Liver (tissue), 9 donors: Measurements from ENCODE around the gene SORCS2. TPM values are rescaled to one million over a fixed set of nuclear protein-coding genes. Genes with fewer than 3 reads are reported as not detected.

Experiments
- DNase-seq: peaks from one replicate; pipeline ENCODE4 v3.0.0-alpha.2; 2017; ENCODE audit warnings: low spot score
- H3K27ac ChIP-seq, 2 donors: one replicate each; pipeline ENCODE4 v1.7.0; 2013; ENCODE audit warnings: inconsistent platforms in 2 of 2, low read length in 2 of 2, control low read depth in 1 of 2, low read depth in 1 of 2, mild to moderate bottlenecking in 1 of 2
- H3K27me3 ChIP-seq, 4 donors: one replicate each; pipeline versions ENCODE4 v1.6.1 to v1.7.0; 2013; ENCODE audit warnings: low read length in 3 of 4, inconsistent platforms in 1 of 4, mild to moderate bottlenecking in 1 of 4, moderate library complexity in 1 of 4; ENCODE audit not compliant: control insufficient read depth in 4 of 4, insufficient read depth in 4 of 4
- H3K36me3 ChIP-seq, 4 donors: one replicate each; pipeline versions ENCODE4 v1.6.1 to v1.7.0; 2013; ENCODE audit warnings: low read length in 3 of 4, mild to moderate bottlenecking in 3 of 4, low read depth in 1 of 4, moderate library complexity in 1 of 4; ENCODE audit not compliant: control insufficient read depth in 4 of 4, insufficient read depth in 3 of 4
- H3K4me1 ChIP-seq, 4 donors: one replicate each; pipeline versions ENCODE4 v1.6.1 to v1.7.0; 2013; ENCODE audit warnings: low read length in 3 of 4, mild to moderate bottlenecking in 3 of 4, moderate library complexity in 1 of 4; ENCODE audit not compliant: control insufficient read depth in 4 of 4, insufficient read depth in 4 of 4
- H3K4me3 ChIP-seq, 3 donors: one replicate each; pipeline versions ENCODE4 v1.6.1 to v1.7.0; 2013; ENCODE audit warnings: low read length in 3 of 3, control low read depth in 1 of 3, low read depth in 1 of 3, mild to moderate bottlenecking in 1 of 3
- H3K9ac ChIP-seq, 2 donors: one replicate each; pipeline ENCODE4 v1.7.0; 2013; ENCODE audit warnings: low read length in 2 of 2, mild to moderate bottlenecking in 2 of 2, moderate library complexity in 2 of 2, control low read depth in 1 of 2, low read depth in 1 of 2
- H3K9me3 ChIP-seq, 4 donors: one replicate each; pipeline versions ENCODE4 v1.6.1 to v1.7.0; 2013; ENCODE audit warnings: low read length in 3 of 4; ENCODE audit not compliant: control insufficient read depth in 4 of 4
- EGR1 ChIP-seq, 2 donors: IDR thresholded peaks; 2 replicates each; pipeline ENCODE4 v1.6.1; 2016 to 2018; ENCODE audit warnings: antibody characterized with exemption in 2 of 2, low read depth in 2 of 2
- FOXA2 ChIP-seq: IDR thresholded peaks from 2 replicates; pipeline ENCODE4 v1.6.1; 2016; ENCODE audit warnings: antibody characterized with exemption
- GABPA ChIP-seq, 2 donors: IDR thresholded peaks in 1 of 2; conservative IDR thresholded peaks in 1 of 2; 2 replicates each; pipeline ENCODE4 v1.6.1; 2016; ENCODE audit warnings: antibody characterized with exemption in 2 of 2, mild to moderate bottlenecking in 1 of 2, moderate library complexity in 1 of 2
- HNF4A ChIP-seq, 2 donors: conservative IDR thresholded peaks; 2 replicates each; pipeline ENCODE4 v1.6.1; 2016; ENCODE audit warnings: antibody characterized with exemption in 2 of 2, mild to moderate bottlenecking in 2 of 2
- HNF4G ChIP-seq: IDR thresholded peaks from 2 replicates; pipeline ENCODE4 v1.6.1; 2016; ENCODE audit warnings: antibody characterized with exemption
- RAD21 ChIP-seq, 2 donors: IDR thresholded peaks; 2 replicates each; pipeline ENCODE4 v1.6.1; 2016; ENCODE audit warnings: antibody characterized with exemption in 2 of 2, mild to moderate bottlenecking in 2 of 2
- RXRA ChIP-seq, 2 donors: IDR thresholded peaks; 2 replicates each; pipeline ENCODE4 v1.6.1; 2017 to 2018; ENCODE audit warnings: antibody characterized with exemption in 2 of 2, mild to moderate bottlenecking in 1 of 2
- SP1 ChIP-seq: IDR thresholded peaks from 2 replicates; pipeline ENCODE4 v1.6.1; 2018; ENCODE audit warnings: antibody characterized with exemption, mild to moderate bottlenecking
- WGBS: extraction: QIAGEN DNeasy Blood & Tissue Kit; methylation state at CpG from one replicate; pipeline ENCODE4 v1.1.7; 2013; 5-methylcytosine and 5-hydroxymethylcytosine counted together
- polyA plus RNA-seq, 2 donors: library from polyadenylated mRNA; stranded (reverse) in 1 of 2; unstranded in 1 of 2; fragments of 200-250 nt in 1 of 2; fragments of >200 nt in 1 of 2; fragmentation: Nextera tagmentation in 1 of 2; extraction: Ambion mirVana in 1 of 2; gene quantifications; one replicate each; pipeline versions ENCODE4 v1.2.1 to v1.2.3, GENCODE V29; 2013 to 2015
- total RNA-seq, 2 donors: library from RNA; depleted of rRNA; stranded (reverse); fragments of >200 nt; gene quantifications; one replicate each; pipeline ENCODE4 v1.2.3, GENCODE V29; 2014
- TF ChIP-seq, protein P1 (sequence below): fragments of 150-350 bp; IDR thresholded peaks from 2 replicates; pipeline ENCODE4 v1.5.1; 2017; ENCODE audit warnings: improper control_type of control experiment, low read depth, low read length; ENCODE audit not compliant: missing input control
- TF ChIP-seq, protein P2 (sequence below): IDR thresholded peaks from 2 replicates; pipeline ENCODE4 v1.6.1; 2016; ENCODE audit warnings: antibody characterized with exemption
- TF ChIP-seq, protein P3 (sequence below): IDR thresholded peaks from 2 replicates; pipeline ENCODE4 v1.6.1; 2016; ENCODE audit warnings: antibody characterized with exemption, mild to moderate bottlenecking
- donor health status: healthy.
- donor health status: healthy.
- donor health status: healthy.
- donor health status: healthy.
- donor health status: healthy.

Gene SORCS2
- total and polyA plus RNA-seq, 4 donors, result 0.10 to 1.4 (median 0.92) TPM

DNA sequence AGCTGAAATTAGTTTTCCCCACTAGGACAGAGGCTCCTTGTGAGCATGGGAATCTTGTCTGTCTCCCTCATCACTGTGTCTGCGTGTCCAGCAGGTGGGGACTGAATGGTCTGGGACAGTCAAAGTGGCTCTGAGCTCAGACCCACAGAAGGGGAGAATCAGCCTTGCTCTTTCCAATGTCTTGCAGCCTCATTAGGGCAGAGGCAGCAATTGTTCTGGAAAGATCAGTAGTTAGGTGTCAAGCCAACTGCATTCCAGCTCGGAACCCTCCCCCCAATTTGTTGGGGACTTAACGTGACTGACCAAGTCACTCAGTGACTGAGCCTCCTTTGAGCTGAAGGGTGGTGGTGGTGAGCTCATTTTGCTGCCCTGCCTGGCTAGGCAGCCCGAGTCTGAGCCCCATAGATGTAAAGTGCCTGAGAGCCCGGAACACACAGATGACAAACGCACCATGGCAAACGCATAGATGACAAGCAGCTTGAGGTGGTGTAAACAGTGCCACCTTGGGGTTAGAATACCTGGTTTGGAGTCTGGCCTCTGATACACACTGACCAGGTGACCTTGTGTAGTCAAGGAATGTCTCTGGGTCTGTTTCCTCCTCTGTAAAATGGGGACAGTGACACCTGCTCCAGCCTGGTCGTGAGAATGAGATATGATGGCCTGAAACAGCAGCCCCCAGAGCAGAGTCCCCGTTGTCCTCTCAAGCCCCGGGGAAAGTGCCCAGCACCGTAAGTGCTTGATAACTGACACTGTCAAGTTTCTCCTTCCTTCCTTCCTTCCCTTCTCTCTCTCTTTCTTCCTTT lies 2.7 kb upstream of the SORCS2 start:
- H3K27ac ChIP-seq, result no peak overlapping the region
- TF ChIP-seq, protein P1, sequence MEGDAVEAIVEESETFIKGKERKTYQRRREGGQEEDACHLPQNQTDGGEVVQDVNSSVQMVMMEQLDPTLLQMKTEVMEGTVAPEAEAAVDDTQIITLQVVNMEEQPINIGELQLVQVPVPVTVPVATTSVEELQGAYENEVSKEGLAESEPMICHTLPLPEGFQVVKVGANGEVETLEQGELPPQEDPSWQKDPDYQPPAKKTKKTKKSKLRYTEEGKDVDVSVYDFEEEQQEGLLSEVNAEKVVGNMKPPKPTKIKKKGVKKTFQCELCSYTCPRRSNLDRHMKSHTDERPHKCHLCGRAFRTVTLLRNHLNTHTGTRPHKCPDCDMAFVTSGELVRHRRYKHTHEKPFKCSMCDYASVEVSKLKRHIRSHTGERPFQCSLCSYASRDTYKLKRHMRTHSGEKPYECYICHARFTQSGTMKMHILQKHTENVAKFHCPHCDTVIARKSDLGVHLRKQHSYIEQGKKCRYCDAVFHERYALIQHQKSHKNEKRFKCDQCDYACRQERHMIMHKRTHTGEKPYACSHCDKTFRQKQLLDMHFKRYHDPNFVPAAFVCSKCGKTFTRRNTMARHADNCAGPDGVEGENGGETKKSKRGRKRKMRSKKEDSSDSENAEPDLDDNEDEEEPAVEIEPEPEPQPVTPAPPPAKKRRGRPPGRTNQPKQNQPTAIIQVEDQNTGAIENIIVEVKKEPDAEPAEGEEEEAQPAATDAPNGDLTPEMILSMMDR, result peak; percentile 2
- TF ChIP-seq HNF4A (conservative IDR thresholded peaks at IDR 0.05), result peak in 1 of 2 donors; percentile 22
- TF ChIP-seq RXRA (IDR thresholded peaks at IDR 0.05), result no peak
- peak; percentile 19 to 56 for TF ChIP-seq RAD21 (IDR thresholded peaks at IDR 0.05)
- TF ChIP-seq SP1, result no peak
- no peak overlapping the region for H3K9ac ChIP-seq
- no peak for DNase-seq
- peaks cover 6 to 21% (median 12%) of the 10 kb centered on the region in 4 donors for H3K4me1 ChIP-seq
- H3K4me3 ChIP-seq, result no peak overlapping the region
- no peaks in the 10 kb centered on the region for H3K36me3 ChIP-seq
- 47% methylated on average over 11 of the region's 11 CpGs for WGBS
- H3K9me3 ChIP-seq, result no peaks in the 10 kb centered on the region
- peaks cover 0 to 11% (median 1%) of the 10 kb centered on the region in 4 donors for H3K27me3 ChIP-seq

DNA sequence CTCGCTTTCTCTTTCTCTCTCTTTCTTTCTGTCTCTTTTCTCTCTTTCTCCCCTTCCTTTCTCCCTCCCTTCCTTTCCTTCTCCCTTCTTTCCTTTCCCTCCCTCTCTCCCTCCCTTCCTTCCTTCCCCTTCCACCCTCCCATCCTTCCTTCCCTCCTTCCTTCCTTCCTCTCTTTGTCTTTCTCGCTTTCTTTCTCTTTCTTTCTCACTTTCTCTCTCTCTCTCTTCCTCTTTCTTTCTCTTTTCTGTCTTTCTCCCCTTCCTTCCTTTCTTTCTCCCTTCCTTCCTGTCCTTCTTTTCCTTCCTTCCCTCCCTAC lies 2.1 kb upstream of the SORCS2 start:
- Histone ChIP-seq H3K9ac (no peak overlapping the region), H3K27ac (no peak overlapping the region), H3K27me3 (peaks cover 0 to 11% (median 1%) of the 10 kb centered on the region in 4 donors)

DNA sequence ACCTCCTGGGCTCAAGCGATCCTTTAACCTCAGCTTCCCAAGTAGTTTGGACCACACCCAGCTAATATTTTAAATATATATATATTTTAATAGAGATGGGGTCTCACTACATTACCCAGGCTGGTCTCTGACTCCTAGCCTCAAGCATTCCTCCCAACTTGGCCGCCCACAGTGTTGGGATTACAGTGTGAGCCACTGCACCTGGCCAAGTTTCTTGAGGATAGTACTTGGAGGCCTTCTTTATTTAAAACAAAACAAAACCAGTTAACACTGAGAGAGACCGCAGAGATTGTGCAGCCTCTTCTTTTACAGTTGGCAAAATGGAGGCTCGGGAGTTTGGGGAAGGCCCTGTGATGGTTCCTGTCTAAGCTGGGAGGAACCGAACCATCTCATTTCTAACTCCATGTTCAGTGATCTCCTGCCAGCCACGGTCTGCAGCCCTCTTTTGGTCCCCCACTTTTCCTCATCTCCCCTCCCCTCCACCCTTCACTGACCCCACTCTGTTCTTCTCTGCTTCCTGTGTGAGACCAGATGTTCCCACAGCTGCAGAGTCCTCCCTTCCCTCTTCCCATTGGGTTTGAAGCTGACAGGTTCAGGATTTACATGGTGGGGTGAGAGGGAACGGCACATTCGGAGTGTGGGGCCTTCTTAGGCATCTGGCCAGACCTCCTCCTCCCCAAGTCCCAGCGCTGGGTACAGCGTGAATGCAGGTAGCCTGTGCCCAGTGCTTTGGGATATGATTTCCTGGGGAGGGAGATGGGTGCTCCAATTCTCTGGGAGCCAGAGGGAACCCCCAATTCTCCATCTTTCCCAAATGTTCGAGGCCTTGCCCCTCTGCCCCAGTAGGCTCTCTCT lies 1.4 kb upstream of the SORCS2 start:
- Histone ChIP-seq H3K27me3 (peaks cover 0 to 11% (median 1%) of the 10 kb centered on the region in 4 donors), H3K36me3 (no peaks in the 10 kb centered on the region), H3K4me1 (peaks cover 6 to 21% (median 16%) of the 10 kb centered on the region in 4 donors), H3K27ac (no peak overlapping the region), H3K9ac (no peak overlapping the region), H3K4me3 (no peak overlapping the region), H3K9me3 (no peaks in the 10 kb centered on the region)
- DNase-seq, result no peak
- 91% methylated on average over 11 of the region's 11 CpGs for WGBS
- TF ChIP-seq FOXA2, result no peak
- no peak for TF ChIP-seq SP1
- TF ChIP-seq, protein P2, sequence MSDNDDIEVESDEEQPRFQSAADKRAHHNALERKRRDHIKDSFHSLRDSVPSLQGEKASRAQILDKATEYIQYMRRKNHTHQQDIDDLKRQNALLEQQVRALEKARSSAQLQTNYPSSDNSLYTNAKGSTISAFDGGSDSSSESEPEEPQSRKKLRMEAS, result no peak
- no peak for TF ChIP-seq HNF4A (conservative IDR thresholded peaks at IDR 0.05)
- TF ChIP-seq, protein P3, sequence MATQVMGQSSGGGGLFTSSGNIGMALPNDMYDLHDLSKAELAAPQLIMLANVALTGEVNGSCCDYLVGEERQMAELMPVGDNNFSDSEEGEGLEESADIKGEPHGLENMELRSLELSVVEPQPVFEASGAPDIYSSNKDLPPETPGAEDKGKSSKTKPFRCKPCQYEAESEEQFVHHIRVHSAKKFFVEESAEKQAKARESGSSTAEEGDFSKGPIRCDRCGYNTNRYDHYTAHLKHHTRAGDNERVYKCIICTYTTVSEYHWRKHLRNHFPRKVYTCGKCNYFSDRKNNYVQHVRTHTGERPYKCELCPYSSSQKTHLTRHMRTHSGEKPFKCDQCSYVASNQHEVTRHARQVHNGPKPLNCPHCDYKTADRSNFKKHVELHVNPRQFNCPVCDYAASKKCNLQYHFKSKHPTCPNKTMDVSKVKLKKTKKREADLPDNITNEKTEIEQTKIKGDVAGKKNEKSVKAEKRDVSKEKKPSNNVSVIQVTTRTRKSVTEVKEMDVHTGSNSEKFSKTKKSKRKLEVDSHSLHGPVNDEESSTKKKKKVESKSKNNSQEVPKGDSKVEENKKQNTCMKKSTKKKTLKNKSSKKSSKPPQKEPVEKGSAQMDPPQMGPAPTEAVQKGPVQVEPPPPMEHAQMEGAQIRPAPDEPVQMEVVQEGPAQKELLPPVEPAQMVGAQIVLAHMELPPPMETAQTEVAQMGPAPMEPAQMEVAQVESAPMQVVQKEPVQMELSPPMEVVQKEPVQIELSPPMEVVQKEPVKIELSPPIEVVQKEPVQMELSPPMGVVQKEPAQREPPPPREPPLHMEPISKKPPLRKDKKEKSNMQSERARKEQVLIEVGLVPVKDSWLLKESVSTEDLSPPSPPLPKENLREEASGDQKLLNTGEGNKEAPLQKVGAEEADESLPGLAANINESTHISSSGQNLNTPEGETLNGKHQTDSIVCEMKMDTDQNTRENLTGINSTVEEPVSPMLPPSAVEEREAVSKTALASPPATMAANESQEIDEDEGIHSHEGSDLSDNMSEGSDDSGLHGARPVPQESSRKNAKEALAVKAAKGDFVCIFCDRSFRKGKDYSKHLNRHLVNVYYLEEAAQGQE, result no peak
- TF ChIP-seq HNF4G, result no peak

More for the DNA sequence above, 2.1 kb upstream of the SORCS2 start:
- DNase-seq, result no peak
- Histone ChIP-seq H3K4me3 (no peak overlapping the region), H3K9me3 (no peaks in the 10 kb centered on the region), H3K36me3 (no peaks in the 10 kb centered on the region), H3K4me1 (peaks cover 6 to 21% (median 13%) of the 10 kb centered on the region in 4 donors)
- TF ChIP-seq RXRA (IDR thresholded peaks at IDR 0.05) (no peak), SP1 (no peak), GABPA (IDR thresholded peaks at IDR 0.05 in 1 of 2, conservative IDR thresholded peaks at IDR 0.05 in 1 of 2) (no peak), EGR1 (IDR thresholded peaks at IDR 0.05; ENCODE audit: low read depth in 2 of 2) (no peak)
- WGBS, result 78% methylated on average over 2 of the region's 2 CpGs
